Brain microvascular endothelial cell (primary cell): ENCODE measurements around the gene EPHA6.
"Not testable (repeated sequence)": the region's sequence is repeated elsewhere in the genome, so short reads cannot be mapped to it uniquely, and the experiment has no call there.

Experiments used
- DNase-seq: peaks from one replicate; pipeline ENCODE4 v3.0.0-alpha.2; 2020
- H3K27ac ChIP-seq: fragments of 250-450 bp; sonication (Bioruptor Pico); 2 replicates; pipeline ENCODE4 v1.5.1; 2020; ENCODE audit warnings: mild to moderate bottlenecking, moderate library complexity
- H3K27me3 ChIP-seq: fragments of 250-450 bp; sonication (Bioruptor Pico); replicated peaks from 2 replicates; pipeline ENCODE4 v1.5.1; 2020; ENCODE audit warnings: mild to moderate bottlenecking
- H3K36me3 ChIP-seq: fragments of 250-450 bp; sonication (Bioruptor Pico); replicated peaks from 2 replicates; pipeline ENCODE4 v1.5.1; 2020; ENCODE audit warnings: mild to moderate bottlenecking
- H3K4me3 ChIP-seq: 2 replicates; pipeline ENCODE4 v1.5.1; 2011; ENCODE audit warnings: low read depth, mild to moderate bottlenecking, control low read depth, low read length, moderate library complexity
- in situ Hi-C: cut with HindIII; loops from 2 replicates; pipeline ENCODE4 v1.10.0; 2017; ENCODE audit warnings: low sequenced_read_pairs, low pct_ligation_motif_present
- TF ChIP-seq, protein P1 (sequence below): IDR thresholded peaks from 2 replicates; pipeline ENCODE4 v1.5.1; 2011; ENCODE audit warnings: low read depth, mild to moderate bottlenecking, moderate library complexity, low read length, control low read depth, inconsistent platforms; ENCODE audit errors: missing control alignments

Gene EPHA6

DNA sequence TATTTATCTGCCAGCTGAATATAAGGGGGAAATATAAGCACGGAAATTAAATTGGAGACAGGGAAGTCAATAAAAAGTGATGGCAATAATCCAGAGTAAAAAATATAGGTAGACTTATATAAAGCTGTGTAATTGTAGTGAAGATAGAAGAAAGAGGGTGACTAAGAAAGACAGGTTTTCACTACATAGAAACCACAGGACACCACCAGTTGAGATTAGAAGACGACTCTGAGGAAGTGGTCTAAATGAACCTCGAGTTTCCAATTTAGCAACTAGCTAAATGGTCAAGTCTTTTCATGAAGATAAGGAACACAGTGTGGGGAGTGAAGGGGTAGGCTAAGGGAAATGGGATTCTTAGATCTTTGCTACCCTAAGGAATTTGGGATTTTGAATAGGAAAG lies 761.3 kb downstream of the EPHA6 start:
- Histone ChIP-seq H3K36me3 (no peaks in the 10 kb centered on the region), H3K27ac (no peak overlapping the region), H3K4me3 (no peak overlapping the region), H3K27me3 (no peaks in the 10 kb centered on the region)
- DNase-seq, result no peak
- TF ChIP-seq, protein P1, sequence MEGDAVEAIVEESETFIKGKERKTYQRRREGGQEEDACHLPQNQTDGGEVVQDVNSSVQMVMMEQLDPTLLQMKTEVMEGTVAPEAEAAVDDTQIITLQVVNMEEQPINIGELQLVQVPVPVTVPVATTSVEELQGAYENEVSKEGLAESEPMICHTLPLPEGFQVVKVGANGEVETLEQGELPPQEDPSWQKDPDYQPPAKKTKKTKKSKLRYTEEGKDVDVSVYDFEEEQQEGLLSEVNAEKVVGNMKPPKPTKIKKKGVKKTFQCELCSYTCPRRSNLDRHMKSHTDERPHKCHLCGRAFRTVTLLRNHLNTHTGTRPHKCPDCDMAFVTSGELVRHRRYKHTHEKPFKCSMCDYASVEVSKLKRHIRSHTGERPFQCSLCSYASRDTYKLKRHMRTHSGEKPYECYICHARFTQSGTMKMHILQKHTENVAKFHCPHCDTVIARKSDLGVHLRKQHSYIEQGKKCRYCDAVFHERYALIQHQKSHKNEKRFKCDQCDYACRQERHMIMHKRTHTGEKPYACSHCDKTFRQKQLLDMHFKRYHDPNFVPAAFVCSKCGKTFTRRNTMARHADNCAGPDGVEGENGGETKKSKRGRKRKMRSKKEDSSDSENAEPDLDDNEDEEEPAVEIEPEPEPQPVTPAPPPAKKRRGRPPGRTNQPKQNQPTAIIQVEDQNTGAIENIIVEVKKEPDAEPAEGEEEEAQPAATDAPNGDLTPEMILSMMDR, result no peak
- in situ Hi-C loops, result no loop called here

DNA sequence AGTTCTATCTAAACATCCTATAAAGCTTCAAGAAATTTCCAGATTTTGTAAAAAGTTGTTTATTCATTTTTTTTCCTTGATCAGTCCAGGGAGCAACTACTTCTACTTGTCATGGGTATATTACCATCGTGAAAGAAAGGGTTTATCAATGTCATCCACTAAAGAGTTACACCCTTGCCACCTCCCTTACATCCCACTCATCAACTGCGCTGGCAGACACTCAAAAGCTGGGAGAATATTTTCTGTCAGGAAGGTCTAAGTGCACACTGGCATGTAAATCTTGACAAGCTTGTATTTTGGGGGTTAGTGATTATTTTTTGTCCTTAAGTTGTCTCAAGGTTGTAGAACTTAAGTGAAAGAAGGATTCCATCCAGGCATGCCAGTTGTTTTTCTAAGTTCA lies 761.8 kb downstream of the EPHA6 start:
- in situ Hi-C loops, result no loop called here
- Histone ChIP-seq H3K27ac (no peak overlapping the region), H3K4me3 (no peak overlapping the region), H3K27me3 (no peaks in the 10 kb centered on the region), H3K36me3 (no peaks in the 10 kb centered on the region)
- TF ChIP-seq, protein P1, result no peak
- no peak for DNase-seq

DNA sequence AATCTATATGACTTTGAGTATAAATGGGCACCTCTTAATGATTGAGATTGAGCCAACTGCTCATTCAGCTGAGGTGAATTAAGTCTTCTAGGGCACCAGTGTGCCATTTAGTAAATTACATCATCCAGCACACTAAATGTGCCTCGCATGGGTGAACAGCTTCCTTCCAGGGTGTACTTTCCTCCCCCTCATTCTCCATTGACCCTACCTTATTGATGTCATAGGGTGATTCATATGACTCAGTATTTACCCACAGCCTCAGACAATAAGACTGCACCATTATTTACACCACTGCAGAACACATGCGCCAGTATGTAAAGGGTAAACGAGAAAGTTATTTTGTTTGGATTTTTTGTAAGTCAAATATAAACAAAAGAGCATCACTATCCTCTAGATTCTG lies 765.0 kb downstream of the EPHA6 start:
- Histone ChIP-seq H3K4me3 (no peak overlapping the region), H3K27ac (no peak overlapping the region), H3K36me3 (no peaks in the 10 kb centered on the region), H3K27me3 (no peaks in the 10 kb centered on the region)
- no peak for DNase-seq
- TF ChIP-seq, protein P1, result no peak
- in situ Hi-C loops, result no loop called here

DNA sequence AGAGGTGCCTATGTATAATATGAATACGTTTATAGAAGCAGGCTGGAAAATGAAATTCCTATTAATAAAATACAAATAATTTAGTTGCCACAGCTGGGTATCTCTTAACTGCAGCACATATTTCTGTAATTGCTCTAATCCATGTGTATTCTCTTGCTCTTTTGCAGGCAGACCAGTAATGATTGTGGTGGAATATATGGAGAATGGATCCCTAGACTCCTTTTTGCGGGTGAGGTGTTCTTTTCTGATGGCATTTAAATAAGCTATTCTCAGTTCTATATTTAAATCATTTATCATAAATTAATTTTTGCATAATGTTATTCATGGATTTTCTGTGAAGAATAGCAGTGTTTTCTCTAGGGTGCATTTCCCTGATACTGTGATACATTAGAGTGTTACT lies 796.2 kb downstream of the EPHA6 start:
- TF ChIP-seq, protein P1, result no peak
- no peak for DNase-seq
- Histone ChIP-seq H3K4me3 (no peak overlapping the region), H3K27me3 (no peaks in the 10 kb centered on the region), H3K36me3 (no peaks in the 10 kb centered on the region), H3K27ac (no peak overlapping the region)
- in situ Hi-C loops, result no loop called here

DNA sequence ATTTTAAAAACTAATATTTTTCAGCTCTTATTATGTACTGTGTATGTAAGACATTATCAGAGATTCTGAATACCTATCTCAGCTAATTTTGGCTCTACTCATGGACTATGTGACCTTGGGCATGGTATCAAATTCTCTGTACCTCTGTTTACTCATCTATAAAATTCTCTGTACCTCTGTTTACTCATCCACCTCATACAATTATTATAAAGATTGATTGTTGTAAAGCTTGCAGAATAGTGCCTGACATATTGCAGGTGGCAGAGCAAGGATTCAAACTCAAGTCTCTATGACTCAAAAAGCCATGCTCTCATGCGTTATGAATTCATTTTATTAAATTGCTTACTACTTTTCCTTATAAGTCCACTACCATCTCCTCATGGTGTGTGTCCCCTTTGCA lies 798.2 kb downstream of the EPHA6 start:
- in situ Hi-C loops, result no loop called here
- no peak for DNase-seq

DNA sequence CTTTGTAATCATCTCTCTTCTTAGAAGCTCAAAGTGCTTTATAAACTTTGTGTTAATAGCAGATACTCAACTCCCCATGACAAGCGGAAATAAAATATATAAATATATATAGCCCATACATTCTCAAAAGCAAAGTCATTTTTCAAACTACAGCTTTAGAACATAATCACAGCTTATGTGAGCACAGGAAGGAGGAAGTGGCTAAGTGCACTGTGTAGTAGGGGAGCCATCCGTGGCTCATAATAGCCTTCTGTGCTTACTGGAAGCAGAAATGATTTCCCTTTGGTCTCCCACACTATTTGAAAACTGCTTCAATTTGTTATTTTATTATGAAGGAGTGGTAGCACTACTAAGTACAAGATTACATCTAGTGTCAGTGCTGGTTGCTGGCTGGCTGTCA lies 798.7 kb downstream of the EPHA6 start:
- H3K4me3 ChIP-seq, result no peak overlapping the region
- H3K27me3 ChIP-seq, result no peaks in the 10 kb centered on the region
- in situ Hi-C loops, result no loop called here
- H3K36me3 ChIP-seq, result no peaks in the 10 kb centered on the region
- H3K27ac ChIP-seq, result no peak overlapping the region
- TF ChIP-seq, protein P1, result no peak
- DNase-seq, result no peak

More for the DNA sequence above, 798.2 kb downstream of the EPHA6 start:
- Histone ChIP-seq H3K27ac (no peak overlapping the region), H3K27me3 (no peaks in the 10 kb centered on the region), H3K36me3 (no peaks in the 10 kb centered on the region), H3K4me3 (no peak overlapping the region)
- TF ChIP-seq, protein P1, result no peak

DNA sequence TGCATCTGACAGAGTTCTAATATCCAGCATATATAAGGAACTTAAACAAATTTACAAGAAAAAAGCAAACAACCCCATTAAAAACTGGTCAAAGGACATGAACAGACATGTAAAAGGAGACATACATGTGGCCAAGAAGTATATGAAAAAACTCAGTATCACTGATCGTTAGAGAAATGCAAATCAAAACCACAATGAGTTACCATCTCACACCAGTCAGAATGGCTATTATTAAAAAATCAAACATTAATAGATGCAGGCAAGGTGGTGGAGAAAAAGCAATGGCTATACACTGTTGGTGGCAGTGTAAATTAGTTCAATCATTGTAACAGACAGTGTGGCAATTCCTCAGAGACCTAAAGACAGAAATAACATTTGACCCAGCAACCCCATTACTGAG lies 806.1 kb downstream of the EPHA6 start:
- H3K4me3 ChIP-seq, H3K27me3 ChIP-seq, H3K36me3 ChIP-seq, in situ Hi-C loops, DNase-seq, H3K27ac ChIP-seq: not testable (repeated sequence)
